Inferior parietal cortex (tissue), 1 donor: ENCODE results near the gene ADAMTS9.
A peak's percentile ranks its signal among the peaks of the same experiment; 100 is the strongest.

Experiments
- DNase-seq: peaks from one replicate; pipeline ENCODE4 v3.0.0-alpha.2; 2016; ENCODE audit errors: extremely low spot score

Gene ADAMTS9

DNA sequence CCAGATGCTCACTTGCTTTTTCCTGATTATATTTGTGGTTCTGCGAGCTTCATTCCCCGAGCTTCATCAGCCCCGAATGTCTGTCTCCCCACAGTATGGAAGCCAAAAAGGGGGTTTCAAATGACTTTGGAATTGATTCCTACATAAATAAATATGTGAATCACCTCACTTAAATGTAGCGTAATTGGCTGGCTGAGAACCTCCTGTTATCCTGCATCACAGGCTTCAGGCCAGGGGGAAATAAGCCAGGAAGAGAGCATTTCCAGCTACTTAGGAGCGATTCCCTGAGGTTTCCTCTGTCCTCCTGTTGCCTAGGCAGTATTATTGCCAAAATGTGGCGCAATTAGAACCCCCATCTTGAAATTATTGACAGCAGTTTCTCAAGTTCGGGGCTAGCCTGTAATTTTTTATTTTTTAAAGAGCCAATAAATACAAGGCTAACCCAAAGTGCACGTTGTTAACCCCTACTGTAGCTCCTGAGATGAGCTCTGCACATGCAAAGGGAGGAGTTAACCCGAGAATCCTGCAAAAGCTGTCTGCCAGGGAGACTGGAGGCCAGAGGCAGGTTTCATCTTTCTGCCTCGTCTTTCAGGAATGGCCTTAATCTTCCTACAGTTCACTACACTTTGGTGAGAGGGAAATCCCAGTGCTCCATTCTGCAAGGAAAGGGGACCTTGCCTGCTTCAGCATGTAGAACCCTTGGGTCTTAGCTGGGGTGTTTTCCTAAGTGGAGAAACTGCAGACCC is 148.2 kb downstream of the ADAMTS9 start:
- DNase-seq, result no peak

DNA sequence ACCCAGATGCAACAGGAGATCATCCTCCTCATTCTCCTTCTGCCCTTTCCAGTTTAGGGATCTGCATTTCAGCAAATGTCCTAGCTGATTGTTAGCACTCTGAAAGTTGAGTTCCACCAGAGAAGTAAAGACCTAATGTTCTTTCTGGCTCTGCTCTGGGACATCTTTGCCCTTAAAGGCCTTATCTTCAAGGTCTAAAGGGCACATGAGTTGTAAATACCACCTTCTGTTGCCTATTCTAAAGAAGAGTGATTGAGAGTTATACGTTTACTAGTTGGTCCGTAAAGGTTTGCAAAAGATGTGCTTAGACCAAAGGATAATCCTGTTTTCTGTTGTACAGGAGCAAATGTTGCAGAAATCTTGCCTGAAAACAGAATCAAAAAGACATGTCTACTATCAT is 151.6 kb downstream of the ADAMTS9 start:
- no peak for DNase-seq

DNA sequence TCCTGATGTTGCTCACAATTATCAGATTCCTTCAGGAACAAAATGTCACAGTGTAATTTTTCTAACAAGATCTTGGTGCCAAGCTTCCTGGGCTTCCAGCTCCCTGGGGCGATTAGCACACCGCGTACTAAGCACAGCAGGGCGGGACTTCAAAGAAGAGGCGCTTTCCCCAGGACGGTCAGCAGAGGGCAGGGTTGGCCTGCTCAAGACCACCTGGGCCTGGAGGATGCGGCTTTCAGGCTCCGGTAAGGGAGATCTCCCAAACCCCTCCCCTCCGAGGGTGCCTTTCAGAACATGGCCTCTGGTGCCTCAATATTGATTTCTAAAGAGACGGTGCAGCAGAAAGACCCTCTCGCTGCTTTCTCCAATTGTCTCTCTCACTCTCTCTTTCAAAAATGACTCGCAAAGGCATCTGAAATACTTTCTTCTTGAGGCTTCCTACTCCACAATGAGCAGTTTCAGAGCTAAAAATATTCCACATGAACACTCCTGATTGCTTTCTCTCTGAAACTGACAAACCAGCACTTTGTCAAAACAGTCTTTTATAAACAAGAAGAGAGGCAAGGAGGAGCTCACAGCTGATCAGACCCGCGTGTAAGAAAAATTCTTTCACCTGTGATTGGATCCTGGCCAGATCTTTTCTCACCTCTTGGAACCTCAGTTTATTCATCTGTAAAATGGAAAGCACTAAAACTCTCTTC is 154.0 kb downstream of the ADAMTS9 start:
- peak; percentile 81 for DNase-seq

DNA sequence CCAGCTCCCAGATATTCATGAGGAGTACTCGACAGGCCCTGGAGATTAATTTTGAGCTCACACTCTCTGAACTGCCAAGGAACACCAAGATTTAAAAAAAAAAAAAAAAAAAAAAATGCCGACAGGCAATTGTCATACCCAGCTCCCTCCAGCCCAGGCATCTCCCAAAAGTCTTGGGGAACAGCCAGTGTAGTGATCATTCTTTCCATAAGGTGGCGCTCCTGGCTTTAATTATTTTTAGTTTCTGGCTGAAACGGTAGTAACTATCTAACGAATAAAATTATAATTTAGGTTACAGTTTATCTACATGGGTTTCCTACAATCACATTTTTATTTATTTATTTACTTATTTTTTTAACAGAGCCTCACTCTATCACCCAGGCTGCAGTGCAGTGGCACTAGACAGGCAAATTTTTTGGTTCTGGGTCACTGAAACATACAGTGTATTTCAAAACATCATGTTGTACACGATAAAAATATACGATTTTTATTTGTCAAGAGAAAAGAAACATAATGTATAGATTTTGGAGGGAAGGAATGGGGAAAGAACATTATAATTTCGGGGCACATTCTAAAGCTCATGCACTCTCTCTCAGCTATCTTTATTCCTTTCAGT is 157.3 kb downstream of the ADAMTS9 start:
- peak; percentile 91 for DNase-seq

DNA sequence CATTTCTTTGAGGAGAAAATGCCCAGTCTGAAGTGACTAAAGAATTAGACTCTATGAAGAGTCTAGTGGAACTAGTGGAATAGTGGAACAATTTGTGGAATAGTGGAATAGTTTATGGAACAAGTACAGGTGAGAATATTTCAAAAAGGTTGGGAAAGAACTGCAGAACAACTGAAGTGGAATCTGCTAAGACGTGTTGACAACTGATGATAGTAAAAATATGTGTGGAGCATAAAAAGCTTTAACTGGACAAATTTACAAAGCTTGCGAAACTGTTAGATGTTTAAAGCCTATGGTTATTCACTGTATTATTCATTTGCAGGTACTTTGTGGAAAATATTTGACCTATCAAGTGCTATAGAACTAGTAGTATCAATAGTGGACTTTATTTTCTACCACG is 164.5 kb downstream of the ADAMTS9 start:
- DNase-seq, result no peak

DNA sequence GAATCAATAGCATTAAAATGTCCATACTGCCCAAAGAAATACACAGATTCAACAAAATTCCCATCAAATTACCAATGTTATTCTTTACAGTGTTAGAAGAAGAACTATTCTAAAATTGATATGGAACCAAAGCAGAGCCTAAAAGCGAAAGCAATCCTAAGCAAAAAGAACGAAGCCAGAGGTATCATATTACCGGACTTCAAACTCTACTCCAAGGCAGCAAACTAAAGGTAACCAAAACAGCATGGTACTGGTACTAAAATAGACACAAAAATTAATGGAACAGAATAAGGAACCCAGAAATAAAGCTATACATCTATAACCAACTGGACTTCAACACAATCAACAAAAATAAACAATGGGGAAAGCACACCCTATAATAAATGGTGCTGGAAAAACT is 167.5 kb downstream of the ADAMTS9 start:
- no peak for DNase-seq

DNA sequence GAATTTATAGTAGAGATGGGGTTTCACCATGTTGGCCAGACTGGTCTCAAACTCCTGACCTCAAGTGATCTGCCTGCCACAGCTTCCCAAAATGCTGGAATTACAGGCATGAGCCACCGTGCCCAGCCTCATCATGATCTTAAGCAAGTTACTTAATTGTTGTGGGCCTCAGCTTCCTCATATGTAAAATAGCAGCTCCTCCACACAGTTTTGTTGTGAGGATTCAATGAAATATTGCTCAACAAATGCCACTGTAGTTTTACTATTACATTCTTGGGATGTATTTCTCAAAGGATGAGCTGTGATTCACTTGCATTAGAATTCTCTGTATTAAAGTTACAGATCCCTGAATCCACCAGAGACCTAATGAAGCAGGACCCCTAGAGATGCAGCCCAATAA is 168.8 kb downstream of the ADAMTS9 start:
- no peak for DNase-seq

DNA sequence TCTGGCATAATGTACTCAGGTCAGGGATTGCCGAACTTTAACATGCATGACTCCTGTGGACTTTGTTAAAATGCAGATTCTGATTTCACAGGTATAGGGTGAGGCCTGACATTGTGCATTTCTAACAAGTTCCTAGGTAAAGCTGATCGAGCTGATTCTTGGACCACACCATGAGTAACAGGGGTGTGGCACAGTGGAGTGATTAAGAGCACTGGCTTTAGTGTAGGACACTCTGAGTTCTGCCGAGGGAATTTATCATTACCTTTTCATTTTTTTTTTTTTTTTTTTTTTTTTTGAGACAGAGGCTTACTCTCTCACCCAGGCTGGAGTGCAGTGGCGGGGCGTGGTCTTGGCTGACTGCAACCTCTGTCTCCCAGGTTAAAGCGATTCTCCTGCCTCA is 169.3 kb downstream of the ADAMTS9 start:
- no peak for DNase-seq

DNA sequence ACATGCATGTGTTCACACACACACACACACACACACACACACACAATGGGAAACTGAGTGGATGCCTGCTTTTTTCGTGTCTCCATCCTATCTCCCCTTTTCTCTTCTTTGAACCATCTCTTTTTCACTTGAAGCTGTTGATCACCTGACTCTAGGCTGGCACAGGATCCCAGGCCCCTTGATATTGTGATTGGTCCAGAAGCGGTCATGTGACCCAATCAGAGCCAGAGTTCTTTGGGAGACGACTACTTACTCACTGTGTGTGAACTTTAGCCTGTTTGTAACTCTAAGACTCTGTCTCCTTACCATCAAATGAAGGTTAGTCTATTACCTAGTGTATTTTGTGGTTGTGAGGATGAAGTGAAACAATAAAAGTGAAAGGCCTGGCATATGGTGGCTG is 172.9 kb downstream of the ADAMTS9 start:
- no peak for DNase-seq

DNA sequence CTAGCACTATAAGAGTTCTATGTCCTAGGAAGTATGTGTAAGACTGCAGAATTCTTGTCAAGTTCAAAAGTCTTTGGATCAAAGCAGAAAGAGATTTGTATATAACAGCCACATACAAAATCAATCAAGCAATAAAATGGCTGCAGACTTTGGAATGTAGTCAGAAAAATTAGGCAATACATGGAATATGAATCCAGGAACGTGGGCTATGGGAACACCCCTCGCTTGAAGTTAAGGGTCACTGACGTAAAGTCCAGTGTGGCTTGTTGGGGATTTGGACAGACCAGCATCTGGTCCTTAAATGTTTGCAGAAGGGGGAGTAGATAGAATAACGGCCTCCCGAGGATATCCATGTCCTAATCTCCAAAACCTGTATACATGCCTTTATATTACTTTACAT is 178.6 kb downstream of the ADAMTS9 start:
- DNase-seq, result no peak

DNA sequence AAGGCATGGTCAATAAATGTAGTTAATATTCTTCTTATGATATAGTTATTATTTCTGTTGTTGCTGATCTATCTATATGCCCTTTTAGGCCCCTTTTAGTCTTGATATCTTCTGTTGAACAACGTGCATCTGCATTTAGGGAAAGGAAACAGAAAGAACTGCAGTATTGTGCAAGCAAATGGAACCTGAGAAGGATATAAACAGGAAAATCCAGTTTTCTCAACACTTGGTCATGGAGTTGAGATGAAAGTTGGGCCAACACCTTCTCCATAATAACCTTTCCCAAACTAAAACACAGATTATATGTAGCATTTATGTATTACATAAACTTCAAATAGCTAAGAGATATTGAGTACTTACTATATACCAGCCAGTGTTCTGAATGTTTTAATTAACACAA is 179.7 kb downstream of the ADAMTS9 start:
- no peak for DNase-seq

DNA sequence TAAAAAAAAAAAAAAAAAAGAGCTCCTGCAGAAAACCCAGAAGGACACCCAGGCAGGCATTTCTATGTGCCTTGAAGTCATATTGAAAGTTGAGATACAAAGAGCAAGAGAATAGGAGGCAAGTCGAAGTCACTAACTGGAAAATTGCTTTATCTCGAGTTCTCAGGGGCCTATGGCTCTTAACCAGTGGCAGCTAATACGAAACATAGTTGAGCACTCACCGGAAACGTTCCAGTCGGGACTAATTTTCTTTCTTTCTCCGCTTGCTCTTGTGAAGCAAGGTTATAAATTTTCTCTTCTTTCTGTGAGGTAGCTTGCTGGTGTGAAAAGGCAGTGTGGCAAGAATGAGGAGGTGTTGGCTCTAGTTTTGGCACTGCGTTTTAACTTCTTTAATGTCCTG is 181.5 kb downstream of the ADAMTS9 start:
- DNase-seq, result no peak

DNA sequence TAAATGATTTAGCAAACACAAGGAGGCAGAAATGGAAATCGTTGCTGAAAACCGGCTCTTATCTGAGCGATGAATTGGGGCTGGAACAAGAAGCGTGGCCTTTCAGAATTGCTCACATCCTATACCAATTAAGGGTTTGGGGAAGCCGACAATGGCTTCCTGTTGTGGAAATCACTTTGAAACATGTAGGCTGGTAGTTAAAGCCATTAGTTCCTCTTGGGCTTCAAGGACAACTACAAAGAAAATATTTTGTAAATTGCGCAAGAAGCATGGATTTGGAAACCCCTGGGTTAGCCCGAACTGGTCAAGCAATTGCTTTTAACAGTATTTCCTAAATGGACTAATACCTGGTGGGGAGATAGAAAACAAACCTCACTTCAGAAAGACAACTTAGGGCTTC is 182.4 kb downstream of the ADAMTS9 start:
- no peak for DNase-seq

DNA sequence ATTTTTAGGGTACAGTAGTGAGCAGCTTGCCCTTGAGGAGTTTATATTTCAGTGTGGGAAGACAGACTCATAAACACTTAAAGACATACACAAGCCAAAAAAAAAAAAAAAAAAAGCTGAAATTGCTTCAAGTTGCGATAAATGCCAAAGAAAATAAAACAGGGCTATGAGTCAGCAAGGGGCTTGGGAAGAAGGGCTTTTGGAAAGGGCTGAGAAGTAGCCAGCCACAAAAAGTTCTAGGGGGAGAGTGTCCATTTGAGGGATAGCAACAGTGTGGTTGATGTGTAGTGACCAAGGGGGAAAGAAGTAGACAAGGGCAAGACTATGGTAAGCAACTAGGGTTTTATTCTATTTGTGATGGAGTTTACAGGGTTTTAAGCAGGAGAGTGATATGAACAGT is 185.5 kb downstream of the ADAMTS9 start:
- DNase-seq, result no peak

DNA sequence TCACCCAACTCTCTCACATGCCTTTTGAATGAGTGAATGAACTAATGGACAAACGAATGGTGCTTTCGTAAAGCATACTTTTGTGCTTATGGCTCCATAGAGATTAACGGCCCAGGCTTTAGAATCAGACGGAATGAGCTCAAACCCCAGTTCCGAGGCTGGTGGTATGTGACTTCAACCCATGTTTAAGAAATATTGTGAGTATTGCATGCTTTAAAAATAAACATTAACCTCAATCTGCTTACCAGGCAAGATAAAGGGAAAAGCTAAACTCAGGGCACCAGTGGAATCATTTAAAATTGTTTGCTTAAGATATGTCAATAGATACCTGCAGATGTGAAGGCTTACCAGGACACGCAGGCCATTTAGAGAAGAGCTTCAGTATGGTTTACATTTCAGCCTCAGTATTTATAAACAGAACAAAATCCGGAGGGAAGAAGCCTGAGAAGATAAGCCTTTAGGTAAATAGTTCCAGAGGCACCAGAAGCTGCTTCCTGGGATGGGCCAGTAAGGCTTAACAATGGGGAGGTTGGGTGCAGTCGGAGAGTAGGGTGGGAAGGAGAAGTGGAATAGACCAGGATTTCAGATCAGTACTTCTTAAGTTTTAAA is 186.4 kb downstream of the ADAMTS9 start:
- no peak for DNase-seq

DNA sequence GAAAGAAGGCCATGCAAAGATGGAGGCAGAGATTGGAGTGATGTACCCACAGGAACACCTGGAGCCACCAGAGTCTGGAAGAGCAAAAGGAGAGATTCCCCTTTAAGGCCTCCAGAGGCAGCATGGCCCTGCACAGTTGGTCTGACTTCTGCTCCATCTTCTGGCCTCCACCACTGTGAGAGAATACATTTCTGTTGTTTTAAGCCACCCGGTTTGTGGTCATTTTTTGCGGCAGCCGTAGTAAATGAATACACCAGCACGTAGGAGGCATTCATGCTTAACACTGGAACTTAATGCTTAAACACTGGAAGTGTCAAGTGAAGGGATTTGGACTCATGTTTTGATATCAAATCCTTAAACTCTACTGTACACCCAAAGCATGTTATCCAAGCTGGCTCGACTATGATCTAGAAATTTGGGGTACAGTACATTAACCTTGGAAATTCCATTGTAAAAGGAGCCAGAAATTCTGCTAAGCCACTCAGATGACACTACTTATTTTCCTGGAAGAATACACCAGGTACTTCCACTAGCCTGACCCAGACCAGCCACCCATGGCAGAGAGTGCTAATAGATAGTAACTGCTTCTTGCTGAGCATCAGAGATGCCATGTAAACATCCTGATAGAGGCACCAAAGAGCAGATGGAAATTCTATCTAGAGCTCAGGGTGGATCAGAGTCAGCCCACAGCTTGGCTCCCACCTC is 190.9 kb downstream of the ADAMTS9 start:
- no peak for DNase-seq

DNA sequence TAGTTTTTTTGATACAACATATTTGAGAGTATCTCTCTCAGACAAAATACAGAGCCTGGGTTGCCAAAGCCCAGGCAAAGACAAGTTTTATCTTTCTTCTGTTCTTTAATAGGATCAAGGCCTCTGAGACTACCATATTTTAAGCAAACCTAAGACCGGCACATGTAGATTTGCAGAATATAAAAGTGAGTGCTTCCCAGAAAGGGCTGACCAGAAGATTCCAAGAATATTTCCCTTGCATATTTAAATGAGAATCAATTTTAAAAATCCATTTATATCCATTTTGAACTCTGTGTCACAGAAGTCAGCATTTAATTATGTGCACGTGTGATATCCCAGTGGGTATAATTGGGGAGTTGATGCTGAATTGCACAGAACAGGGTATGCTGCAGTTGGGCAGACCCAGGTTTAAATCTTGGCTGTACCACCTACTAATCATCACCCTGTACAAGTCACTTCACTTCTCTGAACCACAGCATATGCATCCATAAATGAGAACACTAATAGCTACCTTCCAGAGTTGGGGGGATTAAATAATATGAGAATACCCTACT is 191.9 kb downstream of the ADAMTS9 start:
- no peak for DNase-seq

DNA sequence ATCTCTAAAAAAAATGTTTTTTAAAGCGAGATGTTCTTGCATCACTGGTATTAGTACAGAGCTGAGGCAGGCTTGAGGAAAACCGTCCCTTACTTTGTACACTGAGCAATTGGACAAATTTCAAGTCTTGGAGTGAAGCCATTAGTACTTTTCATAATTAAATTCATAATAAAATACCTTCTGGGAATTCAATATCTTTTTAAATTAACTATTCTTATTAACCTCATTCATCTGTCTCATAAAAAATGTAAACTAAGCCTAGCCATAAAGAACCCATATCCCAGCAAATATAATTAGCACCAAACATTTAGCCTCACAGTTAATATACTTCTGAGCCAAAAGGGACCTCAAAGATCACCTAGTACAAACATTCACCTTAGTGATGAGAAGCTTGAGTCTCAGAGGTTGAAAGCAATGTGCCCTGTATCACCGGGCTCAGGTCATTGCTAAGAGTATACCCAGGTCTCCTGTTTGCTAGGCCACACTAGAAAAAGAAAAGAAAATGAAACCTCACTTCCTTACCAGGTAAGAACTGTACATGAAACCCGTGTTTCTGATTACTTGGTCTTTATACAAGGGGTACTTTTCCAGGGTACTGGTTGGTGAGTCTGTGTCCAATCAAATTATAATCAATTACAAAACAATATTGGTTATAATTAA is 192.5 kb downstream of the ADAMTS9 start:
- DNase-seq, result no peak

DNA sequence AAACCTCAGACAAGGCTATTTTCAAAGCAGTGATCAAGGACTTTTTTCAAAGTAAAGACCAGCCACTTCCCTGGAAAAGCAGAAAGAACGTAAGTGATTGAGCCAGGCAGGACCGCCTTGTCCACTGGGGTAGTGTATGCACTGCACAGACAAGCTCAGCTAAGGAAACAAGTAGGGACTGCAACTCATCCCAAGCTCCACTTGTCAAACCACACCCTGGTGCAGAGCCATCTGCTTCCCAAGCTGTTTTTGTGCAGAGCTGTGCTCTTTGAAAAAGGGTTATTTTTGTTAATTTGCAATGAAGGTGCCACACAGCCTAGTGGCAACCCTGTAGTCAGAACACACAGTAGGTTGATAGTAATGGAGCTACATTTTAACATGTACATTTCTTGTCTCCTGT is 193.3 kb downstream of the ADAMTS9 start:
- DNase-seq, result peak; percentile 21

DNA sequence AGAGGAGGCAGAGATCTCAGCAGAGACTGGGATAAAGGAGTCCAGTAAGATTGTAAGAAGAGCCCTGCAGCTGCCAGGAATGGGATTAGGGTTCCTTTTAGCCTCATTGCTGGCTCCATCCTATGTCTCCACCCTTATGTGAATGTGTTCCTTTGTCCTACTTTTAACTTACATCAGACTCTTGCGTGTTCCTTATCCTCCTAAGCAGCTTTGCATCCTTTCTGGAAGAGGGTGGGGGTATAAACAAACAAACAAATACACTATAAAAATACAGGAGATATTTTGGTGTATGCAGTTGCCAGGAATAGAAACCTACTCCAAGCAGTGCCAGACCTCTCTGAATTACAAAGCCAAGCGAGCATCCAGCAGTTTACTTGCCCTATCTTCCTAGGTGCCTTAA is 194.7 kb downstream of the ADAMTS9 start:
- no peak for DNase-seq

DNA sequence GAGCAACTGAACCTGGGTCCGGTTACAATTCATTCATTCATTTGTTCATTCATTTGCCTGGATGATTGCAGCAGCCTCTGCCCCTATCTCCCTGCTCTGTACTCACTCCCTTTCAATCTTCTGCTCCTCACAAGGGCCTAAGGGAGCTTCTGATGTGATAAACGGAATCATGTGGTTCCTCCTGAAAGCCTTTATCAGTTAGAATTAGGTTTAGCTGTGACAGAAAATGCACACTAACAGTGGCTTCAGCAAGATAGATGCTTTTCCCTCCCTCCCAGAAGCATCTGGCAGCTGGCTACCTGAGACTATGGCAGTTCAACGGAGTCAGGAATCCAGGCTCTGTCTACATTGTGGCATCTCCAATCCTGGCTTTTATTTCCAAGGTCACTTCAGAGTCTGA is 196.0 kb downstream of the ADAMTS9 start:
- DNase-seq, result no peak
